GM21576 (cell line): Measurements from ENCODE around the gene ZMYM4.

Source experiments
- ATAC-seq: cut with Tn5 transposase; IDR thresholded peaks from one replicate; pipeline ENCODE4 v1.9.1; 2021; ENCODE audit warnings: mild to moderate bottlenecking, moderate library complexity; ENCODE audit not compliant: unreplicated experiment

The ZMYM4 gene

DNA sequence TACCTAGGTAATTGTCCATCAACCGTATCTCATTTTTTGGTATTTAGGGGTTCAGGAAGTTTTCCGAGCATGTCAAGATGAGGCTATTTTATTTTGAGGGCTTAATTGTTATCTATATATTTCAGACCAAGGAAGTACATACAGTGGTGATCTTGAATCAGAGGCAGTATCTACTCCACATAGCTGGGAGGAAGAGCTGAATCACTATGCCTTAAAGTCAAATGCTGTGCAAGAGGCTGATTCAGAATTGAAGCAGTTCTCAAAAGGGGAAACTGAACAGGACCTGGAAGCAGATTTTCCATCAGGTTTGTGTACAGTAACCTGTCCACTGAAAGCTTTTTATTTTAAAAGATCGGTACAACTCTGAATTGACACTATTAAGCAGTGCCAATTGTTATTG, 130.2 kb downstream of the ZMYM4 start:
- ATAC-seq: no peak

DNA sequence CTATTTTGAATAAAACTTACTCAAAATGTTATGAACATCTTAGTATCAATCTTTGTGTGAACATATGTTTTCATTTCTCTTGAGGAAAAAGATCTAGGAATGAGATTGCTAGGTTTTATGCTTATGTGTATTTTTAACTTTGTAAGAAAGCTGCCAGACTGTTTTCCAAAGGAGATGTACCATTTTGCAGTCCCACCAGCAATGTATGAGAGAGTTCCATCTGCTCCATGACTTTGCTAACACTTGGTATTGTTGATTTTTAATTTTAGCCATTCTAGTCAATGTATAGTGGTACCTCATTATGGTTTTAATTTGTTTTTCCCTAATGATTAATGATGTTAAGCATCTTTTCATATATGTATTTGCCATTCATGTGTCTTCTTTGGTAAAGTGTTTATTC, 132.5 kb downstream of the ZMYM4 start:
- ATAC-seq: no peak

- no peak for ATAC-seq
These were observed 137.6 kb downstream of the ZMYM4 start for GRCh38 chr1:35406103-35406502.

- ATAC-seq: no peak
These were observed 139.2 kb downstream of the ZMYM4 start for GRCh38 chr1:35407743-35408142.

DNA sequence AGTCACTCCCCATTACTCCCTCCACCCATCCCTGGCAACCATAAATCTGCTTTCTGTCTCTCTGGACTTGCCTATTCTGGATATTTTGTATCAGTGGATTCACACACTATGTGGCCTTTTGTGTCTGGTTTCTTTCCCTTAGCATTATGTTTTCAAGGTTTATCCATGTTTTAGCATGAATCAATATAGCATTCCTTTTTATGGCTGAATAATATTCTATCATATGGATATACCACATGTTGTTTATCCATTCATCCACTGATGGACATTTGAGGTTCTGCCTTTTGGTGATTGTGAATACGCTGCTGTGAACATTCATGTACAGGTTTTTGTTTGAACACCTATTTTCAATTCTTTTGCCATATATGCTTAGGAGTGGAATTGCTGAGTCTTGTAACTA, 140.4 kb downstream of the ZMYM4 start:
- ATAC-seq: no peak

- no peak for ATAC-seq
These were observed 157.6 kb downstream of the ZMYM4 start for GRCh38 chr1:35426097-35426586.

DNA sequence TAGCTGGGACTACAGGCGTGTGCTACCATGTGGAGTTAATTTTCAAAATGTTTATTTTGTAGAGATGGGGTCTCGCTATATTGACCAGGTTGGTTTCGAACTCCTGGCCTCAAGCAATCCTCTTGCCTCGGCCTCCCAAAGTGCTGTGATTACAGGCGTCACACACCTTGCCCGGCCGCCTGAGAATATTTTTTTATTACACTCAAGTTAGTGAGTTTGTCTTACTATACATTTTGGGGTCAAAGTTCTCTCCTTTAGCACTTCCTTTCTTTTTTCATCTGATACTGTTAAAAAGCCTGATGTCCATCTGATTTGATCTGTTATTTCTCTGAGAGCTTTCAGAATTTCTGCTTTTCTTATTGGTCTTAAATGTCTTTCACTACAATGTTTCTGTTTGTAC, 159.9 kb downstream of the ZMYM4 start:
- ATAC-seq: no peak

- no peak for ATAC-seq
These were observed 162.3 kb downstream of the ZMYM4 start for GRCh38 chr1:35430762-35431161.

- ATAC-seq: no peak
These were observed 162.7 kb downstream of the ZMYM4 start for GRCh38 chr1:35431173-35431599.

DNA sequence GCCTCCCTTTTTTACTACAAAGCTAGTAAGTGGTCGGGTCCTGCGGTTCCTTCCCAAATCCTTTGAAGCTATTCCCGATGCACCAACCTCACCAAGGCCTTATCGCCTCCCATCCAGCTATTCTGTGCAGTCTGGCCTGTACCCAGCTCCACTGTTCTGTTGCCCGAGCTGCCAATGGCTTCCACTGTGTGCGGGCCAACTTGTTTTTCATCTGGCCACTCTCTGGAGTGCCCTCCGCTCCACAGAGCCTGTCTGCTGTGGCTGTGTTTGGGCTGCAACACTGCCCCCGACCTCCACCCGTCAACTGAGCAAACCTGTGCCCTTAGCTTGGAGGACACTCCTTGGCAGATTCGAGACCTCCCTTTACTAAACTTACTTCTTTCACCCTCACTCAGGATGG, 163.7 kb downstream of the ZMYM4 start:
- no peak for ATAC-seq

DNA sequence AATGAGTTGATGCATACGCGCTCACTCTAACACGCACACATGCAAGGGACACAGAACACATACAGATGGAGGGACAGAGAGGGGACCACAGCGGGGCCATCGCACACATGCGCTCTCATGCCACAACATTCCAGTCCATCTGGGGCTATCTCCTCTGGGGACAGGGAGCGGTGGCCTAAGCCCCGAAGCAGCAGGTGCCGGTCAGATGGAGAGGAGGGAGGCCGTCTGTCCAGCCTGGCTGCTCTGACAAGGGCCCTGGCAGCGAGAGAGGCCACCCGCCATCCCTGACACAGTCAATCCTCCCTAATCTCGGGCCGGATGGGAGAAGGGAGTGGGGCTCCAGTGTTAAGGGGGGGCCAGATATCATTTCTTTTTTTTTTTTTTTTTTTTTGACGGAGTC, 165.2 kb downstream of the ZMYM4 start:
- ATAC-seq: no peak

GRCh38 chr1:35434703-35435102, 166.2 kb downstream of the ZMYM4 start:
- no peak for ATAC-seq

DNA sequence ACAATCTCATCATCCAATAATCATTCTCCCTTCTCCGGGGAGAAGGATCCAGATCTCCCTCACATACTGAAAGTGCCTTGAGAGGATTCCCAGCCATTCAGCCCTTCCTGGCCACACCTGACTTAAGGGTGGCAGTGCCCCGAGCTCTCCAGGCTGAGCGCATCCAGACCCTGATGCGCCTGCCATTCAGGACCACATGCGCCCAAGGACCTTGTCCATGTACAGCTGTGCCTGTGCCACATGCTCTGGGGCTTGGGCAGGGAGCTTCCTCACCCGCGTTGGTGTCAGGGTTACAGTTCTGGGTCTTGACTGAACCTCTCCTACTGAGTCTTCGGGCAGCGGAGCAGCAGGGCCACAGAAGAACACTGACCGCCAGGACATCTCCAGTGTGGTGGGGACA, 167.6 kb downstream of the ZMYM4 start:
- ATAC-seq: no peak

- ATAC-seq: no peak
These were observed 168.7 kb downstream of the ZMYM4 start for GRCh38 chr1:35437200-35437599.

- no peak for ATAC-seq
These were observed 171.1 kb downstream of the ZMYM4 start for GRCh38 chr1:35439626-35440025.

DNA sequence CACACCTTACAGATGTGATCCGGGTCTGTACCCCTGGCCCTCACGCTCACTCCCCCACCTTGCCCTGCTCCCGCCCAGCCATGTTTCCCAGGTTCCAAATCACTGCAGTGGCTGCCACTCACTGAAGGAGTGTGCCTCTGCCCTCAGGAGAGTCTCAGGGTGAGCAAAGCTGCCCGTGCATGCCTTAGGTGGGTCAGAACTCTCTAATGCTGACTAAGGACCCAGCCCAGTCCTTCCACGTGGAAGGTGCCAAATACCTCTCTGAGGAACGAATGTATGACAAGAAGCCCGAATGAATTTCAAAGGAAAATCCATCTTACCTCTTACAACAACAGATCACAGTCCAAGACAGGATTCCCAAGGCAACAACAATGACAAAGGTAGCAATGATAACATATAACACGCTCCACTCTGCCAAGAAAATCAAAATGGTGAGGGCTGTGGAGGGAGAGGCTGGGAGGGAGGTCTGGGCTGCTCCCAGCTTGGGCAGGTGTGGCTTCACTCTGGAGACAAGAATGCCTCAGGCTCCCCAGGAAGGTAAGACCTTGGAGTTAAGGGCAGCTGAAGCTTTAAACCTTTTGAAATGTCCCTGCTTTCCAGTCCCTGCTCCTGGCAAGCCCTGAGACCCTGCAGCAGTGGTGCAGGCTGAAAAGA, 173.5 kb downstream of the ZMYM4 start:
- no peak for ATAC-seq

DNA sequence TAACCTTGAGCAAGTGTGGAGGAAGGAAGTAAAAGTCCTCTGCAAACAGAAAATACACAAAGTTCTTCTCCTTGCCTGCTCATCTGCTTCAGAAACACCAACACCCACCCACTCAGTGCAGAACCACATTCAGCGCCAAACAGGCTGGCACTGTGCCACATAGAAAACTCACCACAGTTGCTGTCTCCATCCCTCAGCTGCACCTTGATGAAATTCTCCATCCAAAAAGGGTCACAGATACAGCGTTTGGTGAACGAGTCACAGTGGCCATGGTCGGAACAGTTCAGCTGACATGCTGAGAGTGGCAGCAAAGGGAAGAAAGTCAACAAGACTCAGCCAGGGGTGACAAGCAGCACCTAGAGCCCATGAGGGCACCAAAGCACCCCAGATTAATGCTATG, 174.2 kb downstream of the ZMYM4 start:
- ATAC-seq: no peak

GRCh38 chr1:35443768-35444518, 175.4 kb downstream of the ZMYM4 start:
- no peak for ATAC-seq

DNA sequence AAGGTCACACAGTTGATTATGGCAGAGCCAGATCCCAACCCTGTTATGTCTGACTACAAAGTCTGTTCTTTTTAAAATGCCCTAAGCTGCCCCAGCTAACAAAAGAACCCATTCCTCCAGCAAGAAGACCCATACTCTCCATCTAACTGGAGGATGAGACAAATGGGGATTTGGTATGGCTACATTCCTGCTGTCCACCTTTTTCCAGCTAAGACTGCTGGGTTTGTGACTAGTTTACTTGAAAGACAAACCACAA, 175.9 kb downstream of the ZMYM4 start:
- no peak for ATAC-seq

DNA sequence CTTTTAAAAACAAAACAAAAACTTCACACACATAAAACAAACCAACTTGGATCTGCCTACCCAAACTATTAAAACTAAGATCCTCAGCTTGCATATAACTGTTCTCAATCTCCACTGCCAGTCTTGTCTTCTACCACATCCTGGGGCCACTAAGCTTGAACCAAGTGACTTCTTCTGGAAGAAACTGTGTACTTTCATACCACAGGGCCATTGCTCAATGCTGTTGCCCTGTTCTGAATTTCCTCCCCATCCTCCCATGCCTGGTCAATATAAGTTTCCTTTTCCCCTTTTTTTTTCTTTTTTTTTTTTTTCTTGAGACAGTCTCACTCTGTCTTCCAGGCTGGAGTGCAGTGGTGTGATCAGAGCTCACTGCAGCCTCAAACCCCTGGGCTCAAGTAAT, 178.8 kb downstream of the ZMYM4 start:
- no peak for ATAC-seq

GRCh38 chr1:35448344-35448801, 179.9 kb downstream of the ZMYM4 start:
- ATAC-seq: no peak

GRCh38 chr1:35449334-35450008, 181.0 kb downstream of the ZMYM4 start:
- ATAC-seq: no peak
